ENCODE results near the gene AMZ1.

AMZ1 gene

GRCh38 chr7:2750004-2750407 is 62.0 kb downstream of the AMZ1 start:
- no peak for DNase-seq (ENCODE audit: low read depth, low spot score)

- DNase-seq (ENCODE audit: low read depth, low spot score): no peak
Observed at GRCh38 chr7:2751086-2751485, 63.1 kb downstream of the AMZ1 start.

- no peak for DNase-seq (ENCODE audit: low read depth, low spot score)
Observed at GRCh38 chr7:2753148-2753547, 65.1 kb downstream of the AMZ1 start.

- no peak for DNase-seq (ENCODE audit: low read depth, low spot score)
Observed at GRCh38 chr7:2754086-2754485, 66.1 kb downstream of the AMZ1 start.

- no peak for DNase-seq (ENCODE audit: low read depth, low spot score)
Observed at GRCh38 chr7:2754912-2755311, 66.9 kb downstream of the AMZ1 start.

GRCh38 chr7:2755531-2755930 is 67.5 kb downstream of the AMZ1 start:
- no peak for DNase-seq (ENCODE audit: low read depth, low spot score)

- DNase-seq (ENCODE audit: low read depth, low spot score): no peak
Observed at GRCh38 chr7:2757361-2757903, 69.4 kb downstream of the AMZ1 start.

GRCh38 chr7:2757904-2758672 is 70.1 kb downstream of the AMZ1 start:
- peak; percentile 29 for DNase-seq (ENCODE audit: low read depth, low spot score)

- DNase-seq (ENCODE audit: low read depth, low spot score): no peak
Observed at GRCh38 chr7:2758673-2759616, 70.9 kb downstream of the AMZ1 start.

- no peak for DNase-seq (ENCODE audit: low read depth, low spot score)
Observed at GRCh38 chr7:2759736-2760097, 71.7 kb downstream of the AMZ1 start.

GRCh38 chr7:2760098-2760889 is 72.3 kb downstream of the AMZ1 start:
- DNase-seq (ENCODE audit: low read depth, low spot score): no peak

GRCh38 chr7:2761131-2761624 is 73.2 kb downstream of the AMZ1 start:
- DNase-seq (ENCODE audit: low read depth, low spot score): no peak

- DNase-seq (ENCODE audit: low read depth, low spot score): no peak
Observed at GRCh38 chr7:2761801-2762497, 73.9 kb downstream of the AMZ1 start.

- DNase-seq (ENCODE audit: low read depth, low spot score): no peak
Observed at GRCh38 chr7:2763597-2763996, 75.6 kb downstream of the AMZ1 start.

GRCh38 chr7:2764621-2765020 is 76.6 kb downstream of the AMZ1 start:
- DNase-seq (ENCODE audit: low read depth, low spot score): no peak

Data from activated naive CD8-positive, alpha-beta T cell treated with anti-CD3 and anti-CD28 coated beads, Interleukin-2, amount 50 U/mL, for 16 hours (primary cell).